GM18870 (cell line): ENCODE measurements around the gene ATF5.

Experiments
- ATAC-seq: cut with Tn5 transposase; IDR thresholded peaks from one replicate; pipeline ENCODE4 v1.9.1; 2021; ENCODE audit warnings: moderate library complexity; ENCODE audit not compliant: unreplicated experiment

Gene ATF5

DNA sequence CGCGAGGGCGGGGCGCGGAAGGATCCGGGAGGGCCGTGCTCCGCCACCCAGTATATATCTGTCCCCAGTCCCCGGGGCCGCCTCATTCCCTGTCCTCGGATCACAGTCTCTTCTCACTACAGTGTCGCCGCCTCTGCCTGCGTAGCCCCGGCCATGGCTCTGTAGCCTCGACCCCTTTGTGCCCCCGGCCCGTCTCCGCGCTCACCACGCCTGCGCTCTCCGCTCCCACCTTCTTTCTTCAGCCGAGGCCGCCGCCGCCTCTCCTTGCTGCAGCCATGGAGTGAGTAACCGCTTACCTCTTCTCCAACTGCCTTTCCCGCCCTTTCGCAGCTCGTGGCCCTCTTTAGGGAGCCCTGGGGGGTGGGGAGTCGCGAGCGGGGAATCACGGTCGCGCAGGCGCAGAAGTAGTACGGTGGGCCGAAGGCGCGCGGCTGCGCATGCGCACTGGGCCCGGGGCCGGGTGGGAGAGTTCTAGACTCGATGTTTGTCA, at the start of gene ATF5, which contains the start of gene NUP62:
Gene ATF5, plus strand, starts transcription at position 85 of the 490 bp plus-strand sequence. CDS start 1,646 bp downstream, outside the sequence.
Gene NUP62, minus strand, starts transcription at position 384 of the 490 bp plus-strand sequence. CDS start 19,697 bp downstream, outside the sequence.
- peak; percentile 41 for ATAC-seq

DNA sequence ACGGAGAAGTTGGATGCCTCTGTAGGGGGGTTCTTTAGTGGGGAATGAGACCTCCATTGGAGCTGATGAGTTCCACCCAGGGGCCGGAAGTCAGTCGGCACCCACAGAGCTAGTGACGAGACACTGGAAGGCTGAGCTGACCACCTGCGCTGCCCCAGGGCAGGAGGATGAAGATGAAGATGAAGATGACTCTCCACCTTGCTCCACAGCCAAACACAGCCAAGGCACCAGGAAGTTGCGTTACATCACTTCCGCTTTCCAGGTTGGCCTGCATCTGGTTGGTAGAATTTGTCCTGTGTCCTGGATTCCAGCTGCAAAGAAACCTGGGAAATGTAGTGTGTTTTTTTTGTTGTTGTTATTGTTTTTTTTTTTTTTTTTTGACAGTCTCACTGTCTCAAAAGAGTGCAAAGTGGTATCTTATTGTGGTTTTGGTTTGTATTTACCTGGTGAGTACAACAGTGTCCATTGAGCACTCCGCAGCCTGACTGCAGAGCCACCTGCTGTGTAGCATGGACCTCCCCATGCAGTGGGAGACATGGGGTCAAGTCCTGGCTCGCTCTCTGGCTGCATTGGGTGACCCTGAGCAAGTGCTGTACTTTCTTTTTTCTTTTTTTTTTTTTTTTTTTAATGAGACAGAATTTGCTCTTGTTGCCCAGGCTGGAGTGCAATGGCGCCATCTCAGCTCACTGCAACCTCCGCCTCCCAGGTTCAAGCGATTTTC, 49.6 kb upstream of the ATF5 start:
- ATAC-seq = no peak

- no peak for ATAC-seq
These were observed 48.7 kb upstream of the ATF5 start for GRCh38 chr19:49880162-49880869.

DNA sequence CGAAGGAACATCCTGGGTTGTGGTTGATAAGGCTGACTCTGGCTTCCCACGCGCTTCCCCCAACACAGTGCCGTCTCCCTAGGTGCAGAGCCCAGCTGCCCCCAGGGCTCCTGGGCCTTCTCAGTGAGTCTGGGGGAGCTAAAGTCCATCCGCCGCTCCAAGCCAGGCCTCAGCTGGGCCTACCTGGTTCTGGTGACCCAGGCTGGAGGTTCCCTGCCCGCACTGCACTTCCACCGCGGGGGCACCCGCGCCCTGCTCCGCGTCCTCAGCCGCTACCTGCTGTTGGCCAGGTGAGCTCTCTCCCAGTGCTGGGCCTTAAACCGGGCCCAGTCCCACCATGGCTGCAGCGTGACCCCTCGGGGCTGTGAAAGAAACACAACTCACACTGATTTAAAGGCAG, 47.8 kb upstream of the ATF5 start:
- no peak for ATAC-seq

DNA sequence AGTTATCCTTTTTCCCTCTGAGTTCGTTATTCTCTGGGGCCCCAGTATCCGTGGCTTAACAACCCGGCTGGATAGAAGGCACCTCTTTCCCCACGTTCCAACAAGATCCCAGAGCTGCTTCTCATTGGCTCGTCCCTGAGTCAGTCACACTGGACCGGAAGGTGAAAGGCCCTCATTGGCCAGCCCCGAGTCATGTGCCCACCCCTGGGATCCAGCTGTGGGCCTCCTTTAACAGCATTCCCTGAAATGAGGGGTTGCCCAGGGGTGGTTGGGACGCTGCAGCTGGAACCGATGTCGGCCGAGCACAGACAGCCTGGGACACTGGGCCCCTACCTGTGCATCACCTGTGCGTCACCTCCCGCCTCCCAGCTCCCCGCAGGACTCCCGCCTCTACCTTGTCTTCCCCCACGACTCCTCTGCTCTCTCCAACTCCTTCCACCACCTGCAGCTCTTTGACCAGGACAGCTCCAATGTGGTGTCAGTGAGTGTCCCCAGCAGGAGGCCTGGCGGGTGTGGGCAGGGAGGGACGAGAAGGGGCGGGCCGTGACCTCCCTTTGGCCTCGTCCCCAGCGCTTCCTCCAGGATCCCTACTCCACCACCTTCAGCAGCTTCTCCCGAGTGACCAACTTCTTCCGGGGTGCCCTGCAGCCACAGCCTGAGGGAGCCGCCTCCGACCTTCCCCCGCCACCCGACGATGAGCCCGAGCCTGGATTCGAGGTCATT, 47.2 kb upstream of the ATF5 start:
- no peak for ATAC-seq

GRCh38 chr19:49882643-49883042, 46.4 kb upstream of the ATF5 start:
- ATAC-seq = no peak

DNA sequence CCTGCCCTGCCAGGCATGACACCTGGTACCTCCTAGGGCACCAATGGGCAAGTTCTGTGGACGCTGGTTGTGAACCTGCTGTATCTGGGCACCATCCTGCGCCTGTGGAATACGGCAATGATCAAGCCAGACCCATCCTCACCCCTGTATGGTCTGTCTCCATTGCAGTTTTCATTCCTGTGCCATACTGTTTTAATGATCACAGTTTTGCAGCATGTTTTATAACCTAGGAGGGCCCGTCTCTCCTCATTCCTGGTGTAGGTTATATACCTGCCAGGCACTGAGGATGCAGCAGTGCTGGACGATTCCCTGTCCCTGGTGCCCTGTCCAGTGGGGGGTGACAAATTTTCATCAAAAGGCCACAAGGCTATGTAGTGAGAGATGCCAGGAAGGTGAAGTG, 45.9 kb upstream of the ATF5 start:
- no peak for ATAC-seq

DNA sequence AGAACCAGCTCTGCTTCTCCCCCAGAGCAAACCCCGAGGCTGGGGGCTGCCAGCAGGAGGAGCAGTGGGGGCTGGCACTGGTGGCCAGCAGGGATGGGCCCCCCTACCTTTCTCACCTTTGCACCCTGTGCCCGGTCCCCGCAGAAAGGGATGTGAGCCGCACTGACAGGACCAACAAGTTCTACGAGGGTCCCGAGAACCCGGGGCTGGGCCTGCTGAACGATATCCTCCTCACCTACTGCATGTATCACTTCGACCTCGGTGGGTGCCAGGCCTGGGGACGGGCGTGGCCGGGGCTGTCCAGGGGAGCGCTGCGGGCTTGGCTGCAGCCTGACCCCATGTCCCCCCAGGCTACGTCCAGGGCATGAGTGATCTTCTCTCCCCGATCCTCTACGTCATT, 44.9 kb upstream of the ATF5 start:
- no peak for ATAC-seq

DNA sequence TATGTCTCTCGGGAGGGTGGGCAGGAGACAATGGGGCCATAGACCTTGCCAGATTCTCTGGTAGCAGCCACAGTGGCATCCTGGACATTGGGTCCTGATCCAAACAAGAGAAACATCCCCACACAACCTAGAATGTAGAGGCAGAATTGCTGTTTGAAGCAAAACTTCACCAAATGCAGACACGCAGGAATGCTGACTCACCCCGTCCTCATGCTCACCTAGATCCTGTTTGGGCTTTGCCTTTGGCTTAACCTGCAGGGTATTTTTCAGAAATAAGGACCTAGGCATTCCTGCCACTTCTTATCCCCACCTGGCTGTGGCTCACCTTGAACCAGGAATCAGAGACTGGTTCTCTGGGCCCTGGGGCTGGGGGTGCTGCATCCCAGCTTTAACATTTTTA, 44.2 kb upstream of the ATF5 start:
- ATAC-seq = no peak

- ATAC-seq = no peak
These were observed 41.9 kb upstream of the ATF5 start for GRCh38 chr19:49887037-49887664.

DNA sequence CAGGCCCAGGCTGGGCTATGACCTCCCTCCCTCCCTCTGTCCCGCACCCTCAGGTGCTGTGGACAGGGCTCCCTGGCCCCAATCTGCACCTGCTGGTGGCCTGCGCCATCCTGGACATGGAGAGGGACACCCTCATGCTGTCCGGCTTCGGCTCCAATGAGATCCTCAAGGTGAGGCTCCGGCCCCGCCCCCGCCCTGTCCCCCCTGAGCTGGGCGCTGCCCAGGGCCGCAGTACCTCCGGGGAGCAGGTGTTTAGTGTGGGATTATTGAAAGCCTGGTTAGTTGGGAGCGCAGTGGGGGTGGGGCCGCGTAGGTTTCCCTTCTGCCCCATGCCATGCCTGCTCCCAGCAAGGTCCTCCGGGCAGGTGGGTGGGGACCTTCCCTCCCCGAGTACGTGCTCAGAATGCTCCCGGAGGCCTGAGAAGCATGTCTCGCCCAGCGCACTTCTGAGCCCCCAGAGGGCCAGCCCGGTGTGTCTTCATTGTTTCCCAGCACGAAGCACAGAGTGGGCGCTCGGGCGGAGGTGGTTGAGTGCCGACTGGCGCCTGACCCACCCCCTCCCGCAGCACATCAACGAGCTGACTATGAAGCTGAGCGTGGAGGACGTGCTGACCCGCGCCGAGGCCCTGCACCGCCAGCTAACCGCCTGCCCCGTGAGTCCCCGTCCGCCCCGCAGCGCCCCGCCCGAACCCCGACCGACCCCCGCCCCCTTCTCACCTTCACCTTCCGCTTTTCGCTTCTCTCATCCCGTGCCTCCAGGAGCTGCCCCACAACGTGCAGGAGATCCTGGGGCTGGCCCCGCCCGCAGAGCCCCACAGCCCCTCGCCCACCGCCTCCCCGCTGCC, 41.1 kb upstream of the ATF5 start:
- no peak for ATAC-seq

GRCh38 chr19:49888510-49888824, 40.5 kb upstream of the ATF5 start:
- ATAC-seq = no peak

DNA sequence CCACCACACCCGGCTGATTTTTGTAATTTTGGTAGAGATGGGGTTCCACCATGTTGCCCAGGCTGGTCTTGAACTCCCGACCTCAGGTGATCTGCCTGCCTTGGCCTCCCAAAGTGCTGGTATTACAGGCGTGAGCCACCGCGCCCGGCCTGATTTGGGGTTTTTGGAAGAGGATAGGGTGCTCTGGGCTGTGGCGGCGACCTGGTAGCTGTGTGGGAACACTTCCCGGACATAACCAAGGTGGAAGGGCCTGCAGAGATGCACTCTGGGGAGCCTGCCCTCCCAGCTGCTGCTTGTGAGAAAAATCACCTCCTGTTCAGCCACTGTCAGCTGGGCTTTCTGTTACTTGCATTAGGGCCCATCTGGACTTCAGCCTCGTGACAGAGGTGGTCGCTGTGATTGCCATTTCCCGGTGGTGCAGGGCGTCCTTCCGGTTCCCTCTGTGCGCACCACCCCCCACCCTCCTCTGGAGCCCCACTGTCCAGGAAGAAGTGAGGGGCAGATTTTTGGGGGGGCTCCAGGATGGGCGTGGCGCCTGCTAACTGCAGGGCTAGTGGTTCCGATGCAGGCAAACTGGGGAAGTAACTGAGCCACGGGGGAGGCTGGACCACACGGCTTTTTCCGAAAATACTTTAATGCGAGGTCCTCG, 39.8 kb upstream of the ATF5 start:
- no peak for ATAC-seq

DNA sequence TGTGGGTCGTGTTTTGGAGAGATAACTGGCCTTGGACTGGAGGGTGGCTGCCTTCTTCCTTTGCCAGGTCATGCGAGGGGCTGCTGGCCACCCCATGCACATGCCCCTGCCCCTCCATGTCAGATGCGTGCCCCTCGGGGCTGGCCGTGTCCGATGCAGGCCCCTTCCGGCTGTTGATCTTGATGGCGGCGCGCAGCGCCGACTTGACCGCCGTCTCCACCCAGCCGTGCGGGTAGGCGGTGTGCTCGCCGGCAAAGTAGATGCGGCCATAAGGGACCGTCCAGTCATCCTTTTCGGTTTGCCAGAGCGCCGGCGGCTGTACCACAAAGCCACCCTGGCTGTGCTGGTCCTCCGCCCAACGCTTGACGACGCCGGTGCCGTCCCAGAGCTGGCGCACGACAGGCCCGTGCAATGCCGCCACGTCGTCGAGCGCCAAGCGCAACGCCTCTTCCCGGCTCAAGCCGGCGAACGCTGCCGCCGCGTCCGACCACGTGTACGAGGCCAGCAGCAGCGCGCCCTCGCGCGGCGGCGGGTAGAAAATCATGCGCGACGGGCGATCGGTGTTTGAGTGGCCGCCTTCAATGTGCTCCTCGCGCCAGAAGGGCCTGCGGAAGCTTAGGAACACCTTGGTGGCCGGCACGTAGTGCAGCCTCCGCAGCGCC, 39.2 kb upstream of the ATF5 start:
- ATAC-seq = no peak

- ATAC-seq = no peak
These were observed 38.4 kb upstream of the ATF5 start for GRCh38 chr19:49890349-49891311.

DNA sequence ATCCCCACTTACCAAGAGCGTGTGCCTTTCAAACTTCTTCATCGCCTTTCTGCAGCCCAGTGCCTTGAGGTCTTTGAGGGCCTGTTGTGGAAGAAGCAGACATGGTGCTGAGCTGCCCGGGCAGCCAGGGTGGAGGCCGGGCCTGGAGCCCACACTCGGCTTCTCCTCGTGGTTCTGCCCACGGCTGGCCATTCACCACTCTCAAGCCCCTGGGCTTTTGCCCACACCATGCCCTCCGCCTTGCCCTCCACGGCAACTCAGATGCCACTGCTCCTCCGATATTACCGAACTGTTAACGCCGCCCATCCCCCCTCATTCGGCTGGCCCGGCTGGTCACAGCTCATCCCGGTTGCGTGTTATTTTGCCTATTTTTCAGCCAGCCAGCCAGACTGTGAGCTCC, 37.6 kb upstream of the ATF5 start:
- ATAC-seq = no peak

DNA sequence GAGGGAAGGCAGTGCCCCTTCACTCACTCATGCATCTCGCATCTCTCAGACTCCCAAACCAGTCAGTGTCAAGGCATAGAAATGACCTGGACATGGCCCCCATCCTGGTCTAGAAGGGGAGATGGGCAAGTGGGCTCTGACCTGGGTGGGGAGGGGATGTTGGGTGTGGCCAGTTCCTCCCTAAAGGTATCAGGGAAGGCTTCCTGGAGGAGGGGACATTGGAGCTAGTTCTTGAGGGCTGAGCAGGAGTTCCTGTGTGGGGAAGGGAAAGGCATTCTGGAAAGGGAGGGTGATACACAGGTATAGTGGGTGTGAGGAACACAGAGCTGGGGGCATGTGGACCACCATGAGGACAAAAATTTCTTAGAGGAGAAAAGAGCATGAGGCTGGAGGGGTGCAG, 36.3 kb upstream of the ATF5 start:
- no peak for ATAC-seq

DNA sequence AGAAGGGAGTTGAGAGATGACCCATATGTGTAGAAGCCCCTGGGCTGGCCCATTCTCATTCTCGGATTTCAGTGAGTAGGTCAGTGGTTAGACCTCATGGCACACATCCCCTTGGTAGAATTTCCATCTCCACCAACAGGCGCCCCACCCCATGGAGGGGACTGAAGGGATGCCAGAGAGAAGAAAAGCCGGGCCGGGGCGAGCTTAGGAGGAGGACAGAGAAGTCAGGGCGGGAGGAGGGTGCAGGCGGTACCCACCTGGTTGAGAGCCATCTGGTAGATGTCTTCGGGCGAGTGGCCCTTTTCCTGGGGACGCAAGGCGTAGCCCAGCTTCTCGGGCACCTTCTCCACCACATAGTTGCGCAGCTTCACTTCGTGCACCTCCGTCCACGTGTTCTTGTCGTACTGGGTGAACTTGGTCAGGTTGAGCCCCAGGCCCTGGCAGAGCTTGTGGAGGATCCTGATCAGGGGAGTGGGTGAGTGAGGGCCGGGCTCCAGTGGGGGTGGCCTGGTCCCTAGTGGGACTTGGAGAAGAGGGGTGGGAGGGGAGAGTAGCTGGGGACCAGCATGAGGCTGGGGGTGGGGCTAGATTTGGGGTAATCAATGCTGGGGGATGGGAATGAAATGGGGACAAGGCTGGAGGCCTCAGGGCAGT, 34.9 kb upstream of the ATF5 start:
- ATAC-seq = no peak
